ENCODE results near the gene NUP214.
"Not testable (repeated sequence)": the region's sequence is repeated elsewhere in the genome, so short reads cannot be mapped to it uniquely, and the experiment has no call there.

NUP214 gene

DNA sequence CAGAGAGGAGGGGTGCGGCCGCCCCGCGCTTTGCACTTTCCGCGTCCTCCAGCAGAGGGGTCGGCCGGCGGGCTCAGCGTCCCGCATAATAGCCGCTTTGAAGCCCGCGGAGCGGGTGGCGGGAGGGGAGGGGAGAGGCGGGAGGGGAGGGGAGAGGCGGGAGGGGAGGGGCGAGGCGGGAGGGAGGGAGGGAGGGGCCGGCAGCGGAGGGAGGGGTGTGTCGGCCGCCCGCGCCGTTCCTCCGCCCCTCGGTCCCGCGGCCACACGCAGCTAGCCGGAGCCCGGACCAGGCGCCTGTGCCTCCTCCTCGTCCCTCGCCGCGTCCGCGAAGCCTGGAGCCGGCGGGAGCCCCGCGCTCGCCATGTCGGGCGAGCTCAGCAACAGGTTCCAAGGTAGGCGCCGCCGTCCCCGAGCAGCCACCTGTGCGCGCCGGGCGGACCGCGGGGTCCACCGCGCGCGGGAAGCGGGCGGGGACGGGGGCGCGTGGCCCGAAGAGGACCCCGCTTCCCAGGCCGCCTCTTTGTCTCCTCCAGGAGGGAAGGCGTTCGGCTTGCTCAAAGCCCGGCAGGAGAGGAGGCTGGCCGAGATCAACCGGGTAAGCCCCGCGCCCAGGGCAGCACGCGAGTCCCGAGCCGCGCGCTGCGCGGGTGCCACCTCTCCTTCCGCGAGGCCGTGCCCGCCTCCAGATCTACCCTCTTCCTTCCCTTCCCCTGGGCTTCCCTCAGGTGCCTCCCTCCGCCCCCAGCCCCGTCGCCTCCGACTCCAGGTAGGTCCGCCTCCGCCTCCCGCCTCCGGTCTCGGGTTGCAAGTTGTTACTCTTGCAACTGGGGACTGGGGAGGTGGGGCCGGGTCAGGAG, 28.9 kb upstream of the NUP214 start, which contains the start of gene AIF1L:
Gene AIF1L (plus strand): TSS at position 263 of the 857 bp plus-strand sequence. CDS start 99 bp downstream, at position 362.
- DNase-seq, result no peak

DNA sequence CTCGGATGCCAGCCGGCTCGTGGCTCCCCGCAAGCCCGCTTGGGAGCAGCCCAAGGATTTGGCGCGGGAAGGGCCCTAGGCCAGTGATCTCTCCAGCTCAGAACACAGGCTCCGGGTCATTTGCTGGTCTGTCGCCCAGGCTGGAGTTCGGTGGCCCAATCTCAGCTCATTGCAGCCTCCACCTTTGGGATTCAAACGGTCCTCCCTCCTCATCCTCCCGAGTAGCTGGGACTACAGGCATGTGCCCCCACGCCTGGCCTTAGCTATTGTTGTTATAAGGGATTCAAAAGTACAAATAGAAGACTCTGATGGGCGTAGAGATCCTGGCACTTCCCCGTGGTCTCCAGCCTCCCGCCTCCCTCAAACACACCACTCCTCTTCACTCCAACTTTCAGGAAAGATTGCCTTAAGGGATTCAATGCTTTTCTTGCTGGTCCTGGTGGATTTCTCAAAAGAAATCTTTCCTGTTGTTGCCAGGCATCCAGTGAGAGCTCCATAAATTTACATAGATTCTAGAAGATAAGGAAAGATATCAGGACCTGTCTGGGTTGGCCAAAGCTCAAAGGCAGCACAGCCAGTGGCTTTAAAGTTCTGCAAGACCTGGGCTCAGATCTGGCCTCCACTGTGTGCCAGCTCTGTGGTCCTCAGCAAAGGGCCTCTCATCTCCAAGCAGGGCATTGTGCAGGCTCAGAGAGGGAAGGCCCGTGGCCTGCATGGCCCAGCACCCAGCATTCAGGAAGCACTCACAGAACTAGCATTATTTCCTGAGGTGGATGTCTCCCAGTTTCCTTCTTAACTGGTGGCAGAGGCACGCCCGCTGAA, 28.0 kb upstream of the NUP214 start:
- no peak for DNase-seq

GRCh38 chr9:131097948-131098278, 27.5 kb upstream of the NUP214 start:
- no peak for DNase-seq

- DNase-seq, result no peak
Measured at GRCh38 chr9:131098391-131099101, 26.8 kb upstream of the NUP214 start.

DNA sequence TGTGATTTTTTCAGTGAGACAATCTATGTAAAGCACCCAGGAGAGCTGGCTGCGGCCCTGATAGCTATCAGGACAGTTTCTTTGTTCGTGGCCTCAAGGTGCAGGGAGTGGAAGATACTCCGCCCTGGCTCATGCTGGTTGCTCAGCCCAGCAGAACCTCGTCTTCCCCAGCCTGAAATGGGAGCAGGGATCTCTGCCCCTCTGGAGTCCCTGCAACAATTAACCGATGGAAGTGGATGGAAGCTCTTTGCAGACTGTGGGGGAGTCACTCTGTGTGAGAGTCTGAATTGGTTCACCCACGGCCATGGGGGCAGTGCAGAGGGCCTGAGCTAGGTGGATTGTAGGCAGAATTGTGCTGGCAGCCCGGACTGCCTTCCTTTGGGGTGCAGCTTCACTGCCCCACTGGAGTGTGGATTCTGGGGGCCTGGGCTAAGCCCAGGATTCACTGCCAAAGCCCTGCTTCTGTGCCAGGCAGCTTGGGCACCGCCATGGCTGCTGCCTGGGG, 26.2 kb upstream of the NUP214 start:
- DNase-seq, result no peak

DNA sequence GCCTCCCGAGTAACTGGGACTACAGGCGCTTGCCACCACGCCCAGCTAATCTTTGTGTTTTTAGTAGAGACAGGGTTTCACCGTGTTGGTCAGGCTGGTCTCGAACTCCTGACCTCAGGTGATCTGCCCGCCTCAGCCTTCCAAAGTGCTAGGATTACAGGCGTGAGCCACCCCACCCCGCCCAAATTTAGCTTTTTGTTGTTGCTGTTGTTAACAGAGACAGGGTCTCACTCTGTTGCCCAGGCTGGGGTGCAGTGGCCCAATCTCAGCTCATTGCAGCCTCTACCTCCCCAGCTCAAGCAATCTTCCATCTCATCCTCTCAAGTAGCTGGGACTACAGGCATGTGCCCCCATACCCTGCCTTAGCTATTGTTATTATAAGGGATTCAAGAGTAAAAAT, 25.5 kb upstream of the NUP214 start:
- DNase-seq, result not testable (repeated sequence)

DNA sequence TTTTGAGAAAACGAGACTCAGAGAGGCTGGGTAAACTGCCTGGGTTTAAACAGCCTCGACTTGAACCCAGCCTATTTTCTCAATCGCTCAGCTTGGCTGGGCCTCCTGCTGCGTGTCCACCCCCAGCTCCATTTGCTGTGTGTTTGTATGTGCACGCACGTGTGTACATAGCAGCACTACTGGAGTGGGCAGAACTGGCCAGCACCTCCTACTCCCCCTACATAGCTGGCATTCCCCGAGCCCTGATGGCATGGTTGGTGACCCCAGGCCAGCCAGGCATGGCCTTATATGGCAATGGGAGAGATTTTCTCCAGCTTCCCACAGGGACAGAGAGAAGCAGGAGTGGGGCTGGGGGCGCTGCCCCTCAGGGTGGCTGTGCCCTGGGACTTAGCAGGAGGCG, 24.9 kb upstream of the NUP214 start:
- DNase-seq, result no peak

- DNase-seq, result no peak
Measured at GRCh38 chr9:131101207-131101964, 24.0 kb upstream of the NUP214 start.

DNA sequence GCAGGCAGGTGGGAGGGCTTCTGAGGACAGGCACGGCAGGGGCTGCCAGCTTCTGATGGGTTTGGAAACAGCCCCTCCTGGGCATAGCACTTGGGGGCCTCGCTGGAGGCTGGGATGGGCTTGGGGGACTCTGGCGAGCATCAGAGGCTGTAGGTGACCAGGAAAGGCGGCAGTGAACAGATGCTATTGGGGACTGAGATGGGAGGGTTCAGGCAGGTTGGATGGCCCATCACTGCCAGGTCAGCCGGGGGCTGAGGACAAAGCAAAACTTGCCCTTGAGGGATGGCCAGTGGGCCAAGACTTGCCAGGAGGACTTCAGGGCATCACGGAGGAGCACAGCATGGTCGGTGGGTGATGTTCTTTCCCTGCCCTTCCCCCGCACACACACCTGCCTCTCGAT, 22.4 kb upstream of the NUP214 start:
- DNase-seq, result no peak

DNA sequence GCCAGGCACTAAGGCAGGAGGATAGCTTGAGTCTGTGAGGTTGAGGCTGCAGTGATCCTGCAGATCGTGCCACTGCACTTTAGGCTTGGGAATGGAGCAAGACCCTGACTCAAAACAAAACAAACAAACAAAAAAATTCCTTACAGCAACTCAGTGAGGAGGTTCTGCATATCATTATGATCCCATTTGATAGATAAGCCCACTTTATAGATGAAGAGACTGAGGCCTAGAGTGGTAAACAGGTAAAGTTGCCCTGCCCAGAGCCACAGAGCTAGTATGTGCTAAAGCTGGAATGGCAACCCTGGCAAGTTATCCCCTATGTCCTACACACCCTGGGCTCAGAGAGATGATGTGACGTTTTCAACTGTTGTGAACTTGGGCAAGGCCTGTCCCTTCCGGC, 21.9 kb upstream of the NUP214 start:
- no peak for DNase-seq

DNA sequence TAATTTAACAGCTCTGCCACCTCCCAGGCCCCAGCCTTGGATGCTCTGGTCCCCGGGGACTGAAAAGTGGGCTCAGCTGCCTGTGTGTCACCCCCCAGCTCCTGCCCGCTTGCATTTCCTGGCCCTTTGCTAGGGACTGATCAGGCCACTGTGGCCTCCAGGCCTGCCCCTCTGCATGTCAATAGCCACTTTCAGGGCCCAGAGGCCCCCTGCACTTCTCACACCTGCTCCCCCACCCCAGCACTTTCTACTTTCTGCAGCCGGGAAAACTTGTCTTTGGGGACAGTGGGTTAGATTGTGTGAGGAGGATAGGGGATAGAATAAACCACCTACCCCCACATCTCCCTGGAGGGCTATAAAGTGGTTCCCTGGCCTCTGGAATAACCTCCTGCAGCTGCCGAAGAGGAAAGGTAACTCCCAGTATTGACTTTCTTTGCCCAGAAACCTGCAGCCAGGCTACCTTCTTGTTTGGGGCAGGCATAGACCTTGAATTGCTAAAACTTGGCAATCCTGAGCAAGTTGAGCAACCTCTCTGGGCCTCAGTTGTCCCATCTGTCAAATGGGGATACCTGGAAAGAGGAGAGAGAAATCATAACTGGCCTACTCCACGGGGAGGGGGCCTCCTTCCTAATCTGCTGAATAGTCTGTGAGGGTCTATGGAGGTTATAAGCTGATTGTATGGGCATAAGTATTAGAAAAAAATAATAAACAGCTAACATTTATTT, 21.2 kb upstream of the NUP214 start:
- DNase-seq, result no peak

DNA sequence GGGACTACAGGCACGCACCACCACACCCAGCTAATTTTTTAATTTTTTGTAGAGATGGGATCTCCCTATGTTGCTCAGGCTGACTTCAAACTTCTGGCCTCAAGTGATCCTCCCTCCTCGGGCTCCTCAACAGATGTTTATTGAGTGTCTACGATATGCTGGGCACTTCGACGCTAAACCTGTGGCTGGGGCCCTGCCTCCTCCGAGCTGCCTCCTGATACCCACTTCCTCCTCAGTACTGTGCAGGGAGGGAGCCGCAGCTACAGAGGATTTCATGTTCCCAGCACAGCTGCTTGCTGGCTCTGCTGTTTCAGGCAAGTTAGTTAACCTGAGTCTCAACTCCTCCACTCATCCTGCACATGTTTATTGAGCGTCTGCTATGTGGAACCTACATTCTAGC, 19.4 kb upstream of the NUP214 start:
- no peak for DNase-seq

DNA sequence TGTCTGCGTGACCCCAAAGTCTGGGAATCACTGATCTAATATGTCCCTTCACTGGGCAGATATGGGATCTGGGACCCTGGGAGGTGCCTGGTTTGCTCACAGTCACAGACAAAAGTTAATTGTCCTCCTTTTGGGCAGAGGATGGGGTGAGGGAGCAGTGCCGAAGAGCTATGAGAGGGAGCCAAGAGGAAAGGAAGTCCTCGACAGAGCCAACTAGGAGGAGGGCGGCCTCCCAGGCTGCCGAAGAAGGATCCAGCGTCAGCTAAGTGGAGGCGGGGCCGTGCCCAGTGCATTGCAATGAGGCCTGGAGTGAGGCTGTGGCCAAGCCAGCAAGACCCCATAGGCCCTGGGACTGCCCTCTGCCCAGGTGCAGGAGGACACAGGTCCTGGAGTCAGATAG, 17.6 kb upstream of the NUP214 start:
- DNase-seq, result no peak

DNA sequence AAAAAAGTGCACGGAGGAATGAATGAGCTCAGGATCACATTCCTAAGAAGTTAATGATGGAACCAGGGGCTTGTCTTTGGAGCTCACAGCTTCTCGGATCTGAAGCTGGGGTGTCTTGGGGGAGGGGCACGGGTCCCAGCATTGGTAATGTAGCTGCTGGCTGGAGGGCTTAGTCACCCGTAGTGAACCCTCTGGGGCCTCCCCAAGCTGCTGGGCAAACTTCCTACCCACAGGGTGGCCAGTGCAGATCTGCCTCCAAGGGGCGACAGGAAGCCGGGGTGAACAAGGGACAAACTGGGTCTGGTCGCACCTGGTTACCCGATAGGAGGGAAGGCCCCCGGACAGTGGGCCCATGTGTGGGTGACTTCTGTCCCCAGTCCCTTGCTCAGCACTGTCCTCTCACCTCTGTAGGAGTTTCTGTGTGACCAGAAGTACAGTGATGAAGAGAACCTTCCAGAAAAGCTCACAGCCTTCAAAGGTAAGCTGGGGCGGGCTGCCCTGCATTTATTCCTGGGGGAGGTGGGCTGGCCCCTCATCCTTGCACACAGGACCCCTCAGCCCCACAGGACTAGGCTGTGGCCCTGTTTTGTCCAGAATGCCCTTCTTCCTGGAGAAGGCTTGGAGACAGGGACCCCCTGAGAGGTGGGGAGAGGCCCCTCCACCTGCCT, 14.1 kb upstream of the NUP214 start:
- DNase-seq, result no peak

DNA sequence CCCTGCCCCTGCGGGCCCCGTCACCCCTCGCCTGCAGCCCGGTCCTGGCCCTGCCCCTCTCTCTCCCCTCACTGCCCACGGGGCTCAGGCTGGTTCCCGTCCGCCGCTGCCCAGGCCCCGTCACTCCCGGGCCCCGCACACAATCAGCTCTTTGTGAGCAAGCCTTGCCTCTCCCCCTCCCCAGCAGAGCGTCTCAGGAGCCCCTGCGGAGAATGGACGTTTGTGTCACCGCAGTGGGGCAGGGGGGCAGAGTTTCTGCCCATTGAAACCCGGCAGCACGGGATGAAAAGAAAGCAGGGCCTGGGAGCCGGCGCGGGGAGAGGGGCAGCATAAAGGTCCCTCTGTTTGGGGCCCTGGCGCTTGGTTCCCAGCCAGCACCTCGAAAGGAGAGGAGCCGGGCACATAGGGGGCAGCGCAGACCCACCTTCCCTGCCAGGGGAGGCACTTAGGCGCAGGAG, 13.5 kb upstream of the NUP214 start:
- no peak for DNase-seq

DNA sequence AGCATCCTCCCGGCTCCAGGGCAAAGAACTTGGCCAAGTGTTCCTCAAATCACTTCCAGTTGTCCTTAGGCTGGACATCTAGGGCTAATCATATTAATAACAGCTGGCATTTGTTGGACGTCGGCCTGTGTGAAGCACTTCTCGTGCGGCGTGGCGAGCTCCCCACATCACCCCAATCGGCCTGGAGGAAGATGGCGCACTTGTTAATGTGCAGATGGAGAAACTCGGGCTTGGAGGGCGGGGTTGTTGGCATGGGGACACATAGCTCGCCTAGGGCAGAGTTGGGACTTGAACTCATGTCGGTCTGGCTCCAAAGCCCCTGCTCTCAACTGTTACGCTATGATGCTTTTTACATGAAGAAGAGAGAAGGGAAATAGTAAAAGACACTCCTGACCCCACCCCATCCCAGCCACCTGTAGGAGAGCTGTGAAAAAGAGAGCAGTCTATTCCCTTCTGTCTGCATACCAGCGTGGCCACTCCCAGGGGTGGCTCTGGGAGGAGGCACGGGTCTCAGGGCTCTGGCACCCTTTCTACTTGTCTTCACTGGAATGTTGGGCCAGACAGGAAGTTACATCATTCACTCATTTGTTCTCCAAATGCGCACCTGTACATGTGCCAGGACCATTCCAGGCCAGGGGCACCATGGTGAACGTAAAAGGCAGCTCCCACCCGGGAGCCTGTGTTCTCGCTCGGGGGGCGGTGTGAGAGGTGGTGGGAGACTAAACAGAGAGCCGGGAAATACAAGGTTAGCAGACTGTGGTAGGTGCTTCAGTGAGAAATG, 12.8 kb upstream of the NUP214 start:
- no peak for DNase-seq

GRCh38 chr9:131113655-131114054, 11.7 kb upstream of the NUP214 start:
- no peak for DNase-seq

- no peak for DNase-seq
Measured at GRCh38 chr9:131114084-131114535, 11.3 kb upstream of the NUP214 start.

DNA sequence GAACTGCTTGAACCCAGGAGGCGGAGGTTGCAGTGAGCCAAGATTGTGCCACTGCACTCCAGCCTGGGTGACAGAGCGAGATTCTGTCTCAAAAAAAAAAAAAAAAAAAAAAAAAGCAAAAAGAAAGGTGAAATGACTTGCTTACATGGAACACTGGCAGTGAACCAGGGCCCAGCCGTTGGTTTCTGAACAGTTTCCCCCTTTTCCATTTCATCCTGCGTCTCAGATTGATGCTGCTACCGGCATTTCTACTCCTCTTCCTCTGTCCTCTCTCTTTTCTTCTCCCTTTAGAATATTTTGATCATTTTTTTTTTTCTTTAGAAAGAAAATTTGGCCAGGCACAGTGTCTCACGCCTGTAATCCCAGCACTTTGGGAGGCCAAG, 10.0 kb upstream of the NUP214 start:
- not testable (repeated sequence) for DNase-seq

Measured in amniotic stem cell (primary cell).